Fibroblast of mammary gland (primary cell): ENCODE data around the gene HEATR1.

ENCODE experiments used
- DNase-seq: peaks from one replicate; pipeline ENCODE4 v3.0.0-alpha.2; 2010; ENCODE audit warnings: low read depth
- H3K4me3 ChIP-seq: 2 replicates; pipeline ENCODE4 v1.5.1; 2011; ENCODE audit warnings: low read depth, mild to moderate bottlenecking, low read length, moderate library complexity; ENCODE audit not compliant: control insufficient read depth
- TF ChIP-seq, protein P1 (sequence below): conservative IDR thresholded peaks from 2 replicates; pipeline ENCODE4 v1.5.1; 2011; ENCODE audit warnings: low read depth, low read length, inconsistent platforms; ENCODE audit not compliant: control insufficient read depth, insufficient read depth

The HEATR1 gene

DNA sequence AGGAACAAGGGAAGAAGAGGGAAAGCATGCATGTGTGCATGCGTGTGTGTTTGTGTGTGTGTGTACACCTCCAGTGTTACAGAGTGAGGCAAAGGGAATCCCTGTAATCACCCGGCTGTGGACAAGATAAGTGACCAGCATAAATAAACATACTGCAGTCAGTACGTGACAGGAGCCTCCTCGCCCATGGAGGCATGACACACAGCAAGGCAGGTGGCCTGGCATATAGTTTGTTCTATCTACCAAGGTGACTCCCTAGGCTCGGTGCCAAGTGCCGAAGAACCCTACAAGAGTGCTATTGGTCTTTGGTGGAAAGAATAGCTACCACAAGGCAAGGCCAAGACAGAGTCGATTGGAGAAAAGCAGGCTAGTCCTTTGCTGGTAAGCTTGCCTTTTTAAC is 31.7 kb upstream of the HEATR1 start:
- TF ChIP-seq, protein P1, sequence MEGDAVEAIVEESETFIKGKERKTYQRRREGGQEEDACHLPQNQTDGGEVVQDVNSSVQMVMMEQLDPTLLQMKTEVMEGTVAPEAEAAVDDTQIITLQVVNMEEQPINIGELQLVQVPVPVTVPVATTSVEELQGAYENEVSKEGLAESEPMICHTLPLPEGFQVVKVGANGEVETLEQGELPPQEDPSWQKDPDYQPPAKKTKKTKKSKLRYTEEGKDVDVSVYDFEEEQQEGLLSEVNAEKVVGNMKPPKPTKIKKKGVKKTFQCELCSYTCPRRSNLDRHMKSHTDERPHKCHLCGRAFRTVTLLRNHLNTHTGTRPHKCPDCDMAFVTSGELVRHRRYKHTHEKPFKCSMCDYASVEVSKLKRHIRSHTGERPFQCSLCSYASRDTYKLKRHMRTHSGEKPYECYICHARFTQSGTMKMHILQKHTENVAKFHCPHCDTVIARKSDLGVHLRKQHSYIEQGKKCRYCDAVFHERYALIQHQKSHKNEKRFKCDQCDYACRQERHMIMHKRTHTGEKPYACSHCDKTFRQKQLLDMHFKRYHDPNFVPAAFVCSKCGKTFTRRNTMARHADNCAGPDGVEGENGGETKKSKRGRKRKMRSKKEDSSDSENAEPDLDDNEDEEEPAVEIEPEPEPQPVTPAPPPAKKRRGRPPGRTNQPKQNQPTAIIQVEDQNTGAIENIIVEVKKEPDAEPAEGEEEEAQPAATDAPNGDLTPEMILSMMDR, result no peak
- no peak overlapping the region for H3K4me3 ChIP-seq
- DNase-seq, result no peak

DNA sequence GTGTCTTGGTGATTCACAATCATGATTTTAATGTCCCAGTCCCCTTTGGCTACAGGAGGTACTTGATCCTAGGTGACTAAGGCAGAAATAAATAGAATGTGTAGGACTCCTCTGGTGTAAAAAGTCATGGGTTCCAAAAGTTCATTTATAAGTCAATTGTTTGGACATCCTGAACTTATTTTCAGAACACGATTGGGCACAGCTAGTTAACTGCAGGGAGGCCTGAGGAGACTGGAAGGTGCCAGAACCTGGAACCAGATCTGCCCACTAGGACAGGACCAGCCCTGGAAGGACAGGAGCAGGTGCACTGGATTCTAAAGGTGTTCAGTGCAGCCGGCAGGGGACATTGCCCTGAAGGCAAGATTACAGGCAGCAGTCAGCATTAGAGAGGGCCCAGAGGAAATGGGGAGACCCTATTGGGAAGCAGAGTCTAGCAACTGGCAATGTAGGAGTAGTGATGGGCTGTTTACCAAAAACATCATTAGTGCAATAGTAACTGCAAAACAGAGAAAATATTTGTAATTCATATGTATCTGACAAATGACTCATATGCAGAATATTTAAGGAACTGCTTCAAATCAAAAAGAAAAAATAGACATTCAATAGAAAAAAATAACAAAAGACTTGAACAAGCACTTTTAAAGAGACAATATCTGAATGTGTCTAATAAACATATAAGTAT is 23.6 kb upstream of the HEATR1 start:
- no peak overlapping the region for H3K4me3 ChIP-seq
- TF ChIP-seq, protein P1, result no peak
- no peak for DNase-seq

DNA sequence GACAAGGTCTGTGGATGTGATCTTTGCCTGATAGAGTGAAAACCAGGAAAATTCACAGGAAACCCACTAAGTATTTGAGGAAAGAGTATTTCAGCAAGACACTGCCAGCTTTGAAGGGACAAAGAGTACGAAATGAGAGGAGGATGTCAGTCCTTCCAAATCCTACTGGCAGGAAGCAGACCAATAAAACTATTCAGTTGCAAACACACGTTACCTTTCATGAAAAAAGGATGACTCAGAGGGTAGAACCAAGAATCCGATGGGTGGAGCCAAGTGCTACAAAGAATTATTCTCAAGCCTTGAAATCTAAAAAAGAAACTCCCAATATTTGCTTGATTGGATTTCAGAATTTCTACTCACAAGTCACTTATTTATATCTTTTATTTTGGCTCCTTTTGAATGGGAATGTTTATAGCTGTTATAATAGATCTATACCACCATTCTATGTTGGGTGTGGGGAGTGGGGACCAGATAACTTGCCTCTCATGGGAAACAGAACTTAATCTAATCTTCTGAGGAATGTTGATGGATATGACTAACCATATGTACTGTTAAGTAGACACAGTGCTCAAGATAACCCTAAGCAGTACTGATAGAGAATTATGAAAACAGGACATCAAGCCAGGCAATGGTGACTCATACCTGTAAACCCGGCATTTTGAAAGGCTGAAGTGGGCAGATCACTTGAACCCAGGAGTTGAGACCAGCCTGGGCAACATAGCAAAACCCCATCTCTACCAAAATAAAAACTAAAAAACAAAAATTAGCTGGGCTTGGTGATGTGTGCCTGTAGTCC is 19.3 kb upstream of the HEATR1 start:
- H3K4me3 ChIP-seq, result no peak overlapping the region
- TF ChIP-seq, protein P1, result no peak
- no peak for DNase-seq

DNA sequence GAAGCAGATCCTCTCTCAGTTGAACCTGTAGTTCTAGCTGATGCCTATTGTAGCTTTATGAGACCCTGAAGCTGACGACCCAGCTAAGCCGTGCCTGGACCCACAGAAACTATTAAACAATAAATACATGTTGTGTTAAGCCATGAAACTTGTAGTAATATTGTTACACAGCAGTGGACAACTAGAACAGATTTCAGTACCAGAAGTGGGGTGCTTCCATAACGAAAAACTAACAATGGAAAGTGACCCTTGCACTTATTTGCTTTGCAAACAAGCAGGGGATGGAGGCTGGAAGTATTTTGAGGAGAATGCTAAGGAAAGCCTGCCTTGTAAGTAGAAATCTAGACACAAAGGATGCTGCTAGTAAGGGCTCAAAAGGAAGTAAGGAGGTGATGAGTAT is 18.1 kb upstream of the HEATR1 start:
- DNase-seq, result no peak
- H3K4me3 ChIP-seq, result no peak overlapping the region
- TF ChIP-seq, protein P1, result no peak

DNA sequence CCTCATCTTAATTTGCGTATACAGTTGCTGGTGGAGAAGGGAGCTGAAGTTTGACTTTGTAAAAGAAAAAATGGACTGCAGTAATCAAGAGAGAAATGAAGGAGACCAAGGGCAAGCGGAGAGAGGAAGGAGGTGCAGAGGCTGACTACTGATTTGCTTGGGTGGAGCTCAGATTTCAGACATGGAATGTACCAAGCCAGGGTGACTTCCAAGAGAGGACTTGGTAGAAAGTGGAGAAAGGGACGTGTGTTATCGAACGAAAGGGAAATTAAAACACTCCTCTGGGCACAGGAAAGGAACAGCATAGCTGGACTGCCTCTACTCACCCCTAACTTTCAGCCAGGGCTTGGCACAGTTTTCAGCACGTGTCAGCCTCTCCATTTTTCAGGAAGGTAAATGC is 15.1 kb upstream of the HEATR1 start:
- no peak overlapping the region for H3K4me3 ChIP-seq
- TF ChIP-seq, protein P1, result no peak
- DNase-seq, result no peak

GRCh38 chr1:236618507-236618906 is 14.2 kb upstream of the HEATR1 start:
- DNase-seq, result no peak
- H3K4me3 ChIP-seq, result no peak overlapping the region
- TF ChIP-seq, protein P1, result no peak
